ENCODE results near the gene PAX7.

GRCh38 chr1:18681423-18681835, 50.8 kb downstream of the PAX7 start:
- TF ChIP-seq, protein P1, sequence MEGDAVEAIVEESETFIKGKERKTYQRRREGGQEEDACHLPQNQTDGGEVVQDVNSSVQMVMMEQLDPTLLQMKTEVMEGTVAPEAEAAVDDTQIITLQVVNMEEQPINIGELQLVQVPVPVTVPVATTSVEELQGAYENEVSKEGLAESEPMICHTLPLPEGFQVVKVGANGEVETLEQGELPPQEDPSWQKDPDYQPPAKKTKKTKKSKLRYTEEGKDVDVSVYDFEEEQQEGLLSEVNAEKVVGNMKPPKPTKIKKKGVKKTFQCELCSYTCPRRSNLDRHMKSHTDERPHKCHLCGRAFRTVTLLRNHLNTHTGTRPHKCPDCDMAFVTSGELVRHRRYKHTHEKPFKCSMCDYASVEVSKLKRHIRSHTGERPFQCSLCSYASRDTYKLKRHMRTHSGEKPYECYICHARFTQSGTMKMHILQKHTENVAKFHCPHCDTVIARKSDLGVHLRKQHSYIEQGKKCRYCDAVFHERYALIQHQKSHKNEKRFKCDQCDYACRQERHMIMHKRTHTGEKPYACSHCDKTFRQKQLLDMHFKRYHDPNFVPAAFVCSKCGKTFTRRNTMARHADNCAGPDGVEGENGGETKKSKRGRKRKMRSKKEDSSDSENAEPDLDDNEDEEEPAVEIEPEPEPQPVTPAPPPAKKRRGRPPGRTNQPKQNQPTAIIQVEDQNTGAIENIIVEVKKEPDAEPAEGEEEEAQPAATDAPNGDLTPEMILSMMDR (IDR thresholded peaks at IDR 0.05) = peak; percentile 15 to 51 (median 44)
- TF ChIP-seq POLR2A (IDR thresholded peaks at IDR 0.05) = no peak

All from body of pancreas (tissue), 4 donors.